Natural killer cell (primary cell): Measurements from ENCODE around the gene CDK14. TPM values are rescaled to one million over a fixed set of nuclear protein-coding genes. Genes with fewer than 3 reads are reported as not detected.

Experiments
- ATAC-seq, 3 donors: fragments of 150-1000 bp in 2 of 3; fragments of 200-7000 bp in 1 of 3; cut with Tn5 transposase; 1 replicate in 1 of 3; 2 replicates in 2 of 3; pipeline ENCODE4 v1.10.0; 2021; ENCODE audit warnings: mild to moderate bottlenecking in 2 of 3, moderate library complexity in 2 of 3
- DNase-seq, 2 donors: peaks; one replicate each; pipeline versions ENCODE4 v3.0.0 to v3.0.0-alpha.2; 2013 to 2021; ENCODE audit warnings: mixed read lengths in 1 of 2
- H3K27ac ChIP-seq: one replicate; pipeline ENCODE4 v1.5.1; 2013; ENCODE audit warnings: mild to moderate bottlenecking, low read length
- H3K27me3 ChIP-seq: one replicate; pipeline ENCODE4 v1.6.1; 2013; ENCODE audit warnings: low read length; ENCODE audit not compliant: control insufficient read depth, insufficient read depth
- H3K36me3 ChIP-seq: one replicate; pipeline ENCODE4 v1.6.1; 2013; ENCODE audit warnings: low read length; ENCODE audit not compliant: control insufficient read depth, insufficient read depth
- H3K4me1 ChIP-seq: one replicate; pipeline ENCODE4 v1.6.1; 2013; ENCODE audit warnings: low read length; ENCODE audit not compliant: control insufficient read depth, insufficient read depth
- H3K4me3 ChIP-seq: one replicate; pipeline ENCODE4 v1.5.1; 2013; ENCODE audit warnings: low read length
- H3K9me3 ChIP-seq: one replicate; pipeline ENCODE4 v1.6.1; 2013; ENCODE audit warnings: low read length; ENCODE audit not compliant: control insufficient read depth, insufficient read depth
- H3K27ac Mint-ChIP-seq, 2 donors: one replicate each; pipeline ENCODE4 v1.8.0; 2022; ENCODE audit warnings: mild to moderate bottlenecking in 2 of 2, mixed read lengths in 2 of 2, moderate library complexity in 1 of 2
- H3K27me3 Mint-ChIP-seq, 2 donors: one replicate each; pipeline ENCODE4 v1.8.0; 2022; ENCODE audit warnings: low read depth in 2 of 2, mixed read lengths in 2 of 2
- H3K36me3 Mint-ChIP-seq: one replicate; pipeline ENCODE4 v1.8.0; 2022; ENCODE audit warnings: mixed read lengths
- H3K4me1 Mint-ChIP-seq, 2 donors: one replicate each; pipeline ENCODE4 v1.8.0; 2022; ENCODE audit warnings: mixed read lengths in 2 of 2
- H3K4me3 Mint-ChIP-seq: one replicate; pipeline ENCODE4 v1.8.0; 2022; ENCODE audit warnings: mild to moderate bottlenecking, moderate library complexity, mixed read lengths
- H3K9me3 Mint-ChIP-seq, 2 donors: one replicate each; pipeline ENCODE4 v1.8.0; 2022; ENCODE audit warnings: mixed read lengths in 2 of 2
- WGBS: methylation state at CpG from one replicate; pipeline ENCODE4 v1.1.7; 2013; ENCODE audit warnings: missing lambda C conversion rate; ENCODE audit not compliant: insufficient coverage; 5-methylcytosine and 5-hydroxymethylcytosine counted together
- intact Hi-C: fragments of 100-400 bp; cut with micrococcal nuclease; formaldehyde crosslinking; loops from one replicate; pipeline ENCODE4 v1.14.2; 2022
- total RNA-seq, 4 donors: library from RNA; stranded (reverse); fragments of 120-200 nt in 1 of 4; gene quantifications; one replicate each; pipeline versions ENCODE4 v1.2.3 to v1.2.4, GENCODE V29; 2013 to 2022
- TF ChIP-seq, protein P1 (sequence below): fragments of 200-600 bp; IDR thresholded peaks from one replicate; pipeline ENCODE4 v1.8.0; 2022; ENCODE audit warnings: antibody characterized with exemption

CDK14 gene
- total RNA-seq, 3 donors from 2014 or later (not counting 1 experiment from before 2014, with no cell fraction given), result 1.2 to 12.5 (median 1.9) TPM

DNA sequence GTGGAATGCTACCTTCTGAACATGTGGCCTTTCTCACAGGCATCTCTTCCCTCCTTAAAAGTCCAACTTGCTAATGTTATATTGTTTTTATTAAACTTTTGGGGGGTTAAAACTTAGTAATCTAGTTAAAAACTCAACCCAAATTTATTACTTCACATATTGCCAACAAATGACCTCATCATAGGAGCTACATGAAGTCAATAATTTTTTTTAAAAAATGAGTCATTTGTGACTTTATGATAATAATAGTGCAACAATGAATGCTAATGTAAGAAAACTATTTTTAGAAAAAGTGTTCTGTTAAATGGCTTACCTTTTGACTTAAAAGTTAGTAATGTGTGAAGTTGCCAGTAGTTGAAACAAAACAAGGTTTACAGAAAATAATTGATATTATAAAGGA is 342.2 kb downstream of the CDK14 start:
- peaks cover 0 to 2% of the 10 kb centered on the region in 2 donors for H3K9me3 Mint-ChIP-seq
- no peak overlapping the region for H3K4me3 Mint-ChIP-seq
- H3K27me3 ChIP-seq, result no peaks in the 10 kb centered on the region
- H3K36me3 Mint-ChIP-seq, result no peaks in the 10 kb centered on the region
- ATAC-seq, result no peak
- no peaks in the 10 kb centered on the region for H3K4me1 ChIP-seq
- no peaks in the 10 kb centered on the region for H3K27me3 Mint-ChIP-seq
- no peak overlapping the region for H3K27ac ChIP-seq
- H3K36me3 ChIP-seq, result no peaks in the 10 kb centered on the region
- TF ChIP-seq, protein P1, sequence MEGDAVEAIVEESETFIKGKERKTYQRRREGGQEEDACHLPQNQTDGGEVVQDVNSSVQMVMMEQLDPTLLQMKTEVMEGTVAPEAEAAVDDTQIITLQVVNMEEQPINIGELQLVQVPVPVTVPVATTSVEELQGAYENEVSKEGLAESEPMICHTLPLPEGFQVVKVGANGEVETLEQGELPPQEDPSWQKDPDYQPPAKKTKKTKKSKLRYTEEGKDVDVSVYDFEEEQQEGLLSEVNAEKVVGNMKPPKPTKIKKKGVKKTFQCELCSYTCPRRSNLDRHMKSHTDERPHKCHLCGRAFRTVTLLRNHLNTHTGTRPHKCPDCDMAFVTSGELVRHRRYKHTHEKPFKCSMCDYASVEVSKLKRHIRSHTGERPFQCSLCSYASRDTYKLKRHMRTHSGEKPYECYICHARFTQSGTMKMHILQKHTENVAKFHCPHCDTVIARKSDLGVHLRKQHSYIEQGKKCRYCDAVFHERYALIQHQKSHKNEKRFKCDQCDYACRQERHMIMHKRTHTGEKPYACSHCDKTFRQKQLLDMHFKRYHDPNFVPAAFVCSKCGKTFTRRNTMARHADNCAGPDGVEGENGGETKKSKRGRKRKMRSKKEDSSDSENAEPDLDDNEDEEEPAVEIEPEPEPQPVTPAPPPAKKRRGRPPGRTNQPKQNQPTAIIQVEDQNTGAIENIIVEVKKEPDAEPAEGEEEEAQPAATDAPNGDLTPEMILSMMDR, result no peak
- H3K4me1 Mint-ChIP-seq, result no peaks in the 10 kb centered on the region
- no peak overlapping the region for H3K4me3 ChIP-seq
- intact Hi-C loops, result no loop called here
- DNase-seq, result no peak
- no peaks in the 10 kb centered on the region for H3K9me3 ChIP-seq
- no peak overlapping the region for H3K27ac Mint-ChIP-seq

DNA sequence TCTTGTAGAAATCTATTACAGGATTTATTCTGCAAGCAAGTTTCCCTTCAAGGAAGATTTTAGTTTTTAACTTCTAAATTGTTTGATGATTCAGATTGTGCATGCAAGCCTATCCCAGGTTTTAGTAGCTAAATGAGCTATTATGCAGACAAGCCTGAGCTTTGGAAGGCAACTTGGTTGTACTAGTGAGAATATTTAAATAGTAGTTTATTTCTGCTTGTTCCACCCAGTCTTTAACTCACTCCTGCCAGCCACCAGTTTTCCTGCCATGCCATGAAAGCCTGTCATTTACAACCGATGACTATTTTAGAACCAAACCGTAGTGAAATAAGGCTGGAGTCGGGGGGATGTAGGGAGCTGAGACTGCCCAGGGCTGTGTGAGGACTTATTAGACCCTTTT is 343.5 kb downstream of the CDK14 start:
- Mint-ChIP-seq H3K27ac (no peak overlapping the region), H3K27me3 (no peaks in the 10 kb centered on the region), H3K4me1 (no peaks in the 10 kb centered on the region), H3K4me3 (no peak overlapping the region), H3K9me3 (peaks cover under 1 to 2% of the 10 kb centered on the region in 2 donors), H3K36me3 (no peaks in the 10 kb centered on the region)
- DNase-seq (no peak), ATAC-seq (no peak)
- H3K27ac ChIP-seq, result no peak overlapping the region
- no peaks in the 10 kb centered on the region for H3K9me3 ChIP-seq
- H3K4me1 ChIP-seq, result no peaks in the 10 kb centered on the region
- H3K36me3 ChIP-seq, result no peaks in the 10 kb centered on the region
- no peak overlapping the region for H3K4me3 ChIP-seq
- TF ChIP-seq, protein P1, result no peak
- intact Hi-C loops, result no loop called here
- no peaks in the 10 kb centered on the region for H3K27me3 ChIP-seq
- 86% methylated on average over 3 of the region's 3 CpGs for WGBS

DNA sequence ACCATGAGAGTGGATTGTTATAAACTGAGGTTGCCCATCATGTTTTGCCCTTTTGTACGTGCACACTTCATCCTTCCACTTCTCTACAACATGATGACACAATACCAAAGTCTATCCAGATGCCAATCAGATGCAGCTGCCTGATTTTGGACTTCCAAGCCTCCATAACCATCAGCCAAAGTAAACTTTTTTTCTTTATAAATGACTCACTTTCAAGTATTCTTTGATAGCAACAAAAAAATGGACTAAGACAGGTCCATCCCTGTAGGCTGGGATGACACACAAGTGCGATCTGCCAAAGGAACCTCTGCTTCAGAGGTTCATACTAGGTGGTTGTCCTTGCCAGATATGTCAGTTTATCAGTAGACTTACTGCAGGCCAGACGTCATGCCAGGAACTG is 347.9 kb downstream of the CDK14 start:
- no peak overlapping the region for H3K4me3 Mint-ChIP-seq
- TF ChIP-seq, protein P1, result no peak
- WGBS, result 83% methylated on average over 3 of the region's 3 CpGs

DNA sequence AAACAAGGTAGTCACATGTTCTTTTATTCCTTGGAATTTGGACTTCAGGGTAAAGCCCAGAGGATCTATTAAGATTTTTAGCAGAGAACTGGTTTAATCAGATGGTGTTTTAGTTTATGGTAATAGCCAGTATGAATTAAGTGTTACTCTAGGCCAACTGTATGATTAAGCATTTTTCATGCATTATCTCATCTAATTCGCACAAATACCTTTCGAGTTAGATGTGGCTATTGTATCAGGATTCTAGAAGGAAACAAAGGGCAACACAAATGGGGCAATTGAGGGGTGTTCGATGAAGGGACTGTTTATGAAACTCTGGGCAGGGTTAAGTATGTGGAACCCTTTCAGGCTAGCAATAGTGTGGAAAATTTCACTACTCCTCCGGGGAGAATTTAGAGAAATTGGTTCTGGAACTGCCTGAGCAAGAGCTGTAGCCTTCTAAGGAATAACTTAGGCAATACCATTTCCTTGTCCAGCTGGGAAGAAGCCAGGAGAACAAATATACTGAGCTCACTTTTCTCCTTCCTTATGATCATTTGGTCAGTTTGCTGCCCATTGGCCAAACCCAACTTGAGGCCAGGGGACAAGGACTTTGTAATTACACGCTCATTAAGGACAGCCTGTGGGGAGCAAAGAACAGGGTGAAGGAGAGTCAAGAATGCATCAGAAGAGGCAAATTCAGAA is 349.1 kb downstream of the CDK14 start:
- Mint-ChIP-seq H3K27ac (no peak overlapping the region), H3K36me3 (no peaks in the 10 kb centered on the region), H3K27me3 (no peaks in the 10 kb centered on the region), H3K9me3 (peaks cover 4 to 5% of the 10 kb centered on the region in 2 donors), H3K4me1 (no peaks in the 10 kb centered on the region), H3K4me3 (no peak overlapping the region)
- H3K9me3 ChIP-seq, result no peaks in the 10 kb centered on the region
- 87% methylated on average over 5 of the region's 5 CpGs for WGBS
- no peak overlapping the region for H3K4me3 ChIP-seq
- ATAC-seq, result no peak
- intact Hi-C loops, result no loop called here
- no peaks in the 10 kb centered on the region for H3K36me3 ChIP-seq
- no peak overlapping the region for H3K27ac ChIP-seq
- TF ChIP-seq, protein P1, result no peak
- no peak for DNase-seq
- H3K4me1 ChIP-seq, result no peaks in the 10 kb centered on the region
- H3K27me3 ChIP-seq, result no peaks in the 10 kb centered on the region

More for the DNA sequence above, 347.9 kb downstream of the CDK14 start:
- H3K9me3 Mint-ChIP-seq, result peaks cover 4 to 5% of the 10 kb centered on the region in 2 donors
- Histone ChIP-seq H3K27me3 (no peaks in the 10 kb centered on the region), H3K9me3 (no peaks in the 10 kb centered on the region), H3K27ac (no peak overlapping the region), H3K36me3 (no peaks in the 10 kb centered on the region), H3K4me1 (no peaks in the 10 kb centered on the region), H3K4me3 (no peak overlapping the region)
- no peak overlapping the region for H3K27ac Mint-ChIP-seq
- intact Hi-C loops, result no loop called here
- DNase-seq (no peak), ATAC-seq (no peak)
- no peaks in the 10 kb centered on the region for H3K4me1 Mint-ChIP-seq
- H3K27me3 Mint-ChIP-seq, result no peaks in the 10 kb centered on the region
- no peaks in the 10 kb centered on the region for H3K36me3 Mint-ChIP-seq
